H9 (cell line): Measurements from ENCODE around the gene KRTAP10-6. TPM values are rescaled to one million over a fixed set of nuclear protein-coding genes. Genes with fewer than 3 reads are reported as not detected.

Experiments used
- DNase-seq: peaks from one replicate; pipeline ENCODE4 v3.0.0-alpha.2; 2017
- H2AFZ ChIP-seq: one replicate; pipeline ENCODE4 v1.6.1; 2013; ENCODE audit warnings: mild to moderate bottlenecking, low read length, control low read depth, moderate library complexity
- H2AK5ac ChIP-seq: 2 replicates; pipeline ENCODE4 v1.6.1; 2013; ENCODE audit warnings: low read length, control low read depth, mixed read lengths; ENCODE audit not compliant: insufficient read length
- H2BK120ac ChIP-seq: one replicate; pipeline ENCODE4 v1.6.1; 2013; ENCODE audit warnings: low read depth, mild to moderate bottlenecking, low read length, control low read depth, inconsistent platforms; ENCODE audit not compliant: poor library complexity, severe bottlenecking
- H2BK12ac ChIP-seq: 2 replicates; pipeline ENCODE4 v1.6.1; 2013; ENCODE audit warnings: low read length, control low read depth, mixed read lengths, low read depth; ENCODE audit not compliant: insufficient read length
- H2BK15ac ChIP-seq: 2 replicates; pipeline ENCODE4 v1.6.1; 2013; ENCODE audit warnings: low read depth, low read length, control low read depth
- H2BK20ac ChIP-seq: one replicate; pipeline ENCODE4 v1.6.1; 2013; ENCODE audit warnings: low read depth, mild to moderate bottlenecking, low read length, control low read depth, inconsistent platforms; ENCODE audit not compliant: poor library complexity, severe bottlenecking
- H2BK5ac ChIP-seq: 2 replicates; pipeline ENCODE4 v1.6.1; 2013; ENCODE audit warnings: low read length, control low read depth, mixed read lengths; ENCODE audit not compliant: insufficient read length
- H3K14ac ChIP-seq: 2 replicates; pipeline ENCODE4 v1.6.1; 2013; ENCODE audit warnings: low read length, control low read depth; ENCODE audit not compliant: insufficient read depth
- H3K18ac ChIP-seq: 2 replicates; pipeline ENCODE4 v1.6.1; 2013; ENCODE audit warnings: low read depth, mild to moderate bottlenecking, mixed read lengths, low read length, control low read depth; ENCODE audit not compliant: insufficient read length
- H3K23ac ChIP-seq: 2 replicates; pipeline ENCODE4 v1.6.1; 2013; ENCODE audit warnings: low read length, control low read depth, mixed read lengths, low read depth; ENCODE audit not compliant: insufficient read length
- H3K23me2 ChIP-seq: 2 replicates; pipeline ENCODE4 v1.6.1; 2013; ENCODE audit warnings: low read depth, mild to moderate bottlenecking, mixed read lengths, low read length, control low read depth; ENCODE audit not compliant: insufficient read length, poor library complexity, severe bottlenecking
- H3K27ac ChIP-seq: 2 replicates; pipeline ENCODE4 v1.5.1; 2013; ENCODE audit warnings: low read length, control low read depth, mixed read lengths, low read depth; ENCODE audit not compliant: insufficient read length
- H3K27me3 ChIP-seq: 2 replicates; pipeline ENCODE4 v1.6.1; 2013; ENCODE audit warnings: low read length, control low read depth, inconsistent platforms; ENCODE audit not compliant: insufficient read depth
- H3K4ac ChIP-seq: 2 replicates; pipeline ENCODE4 v1.6.1; 2013; ENCODE audit warnings: low read depth, mild to moderate bottlenecking, control low read depth, inconsistent platforms, low read length, moderate library complexity
- H3K4me1 ChIP-seq: 2 replicates; pipeline ENCODE4 v1.6.1; 2013; ENCODE audit warnings: low read length, control low read depth, inconsistent platforms; ENCODE audit not compliant: insufficient read depth
- H3K4me2 ChIP-seq: 2 replicates; pipeline ENCODE4 v1.6.1; 2013; ENCODE audit warnings: low read length, control low read depth, mixed read lengths; ENCODE audit not compliant: insufficient read length, insufficient read depth
- H3K56ac ChIP-seq: 2 replicates; pipeline ENCODE4 v1.6.1; 2013; ENCODE audit warnings: low read depth, mild to moderate bottlenecking, mixed read lengths, low read length, control low read depth; ENCODE audit not compliant: insufficient read length
- H3K79me1 ChIP-seq: 2 replicates; pipeline ENCODE4 v1.6.1; 2013; ENCODE audit warnings: low read depth, mild to moderate bottlenecking, moderate library complexity, low read length, control low read depth, inconsistent platforms; ENCODE audit not compliant: insufficient read depth, poor library complexity, severe bottlenecking
- H3K79me2 ChIP-seq: 2 replicates; pipeline ENCODE4 v1.6.1; 2013; ENCODE audit warnings: low read length, control low read depth, inconsistent platforms; ENCODE audit not compliant: insufficient read depth
- H3K9ac ChIP-seq: 2 replicates; pipeline ENCODE4 v1.6.1; 2013; ENCODE audit warnings: low read length, control low read depth, mixed read lengths; ENCODE audit not compliant: insufficient read length; ENCODE audit errors: extremely low read depth
- H3K9me3 ChIP-seq: one replicate; pipeline ENCODE4 v1.6.1; 2013; ENCODE audit warnings: low read depth, low read length, inconsistent platforms; ENCODE audit not compliant: control insufficient read depth
- H3T11ph ChIP-seq: one replicate; pipeline ENCODE4 v1.6.1; 2013; ENCODE audit warnings: mild to moderate bottlenecking, low read length, control low read depth, inconsistent platforms
- H4K20me1 ChIP-seq: one replicate; pipeline ENCODE4 v1.6.1; 2013; ENCODE audit not compliant: control insufficient read depth, insufficient read length, insufficient read depth
- H4K5ac ChIP-seq: 2 replicates; pipeline ENCODE4 v1.6.1; 2013; ENCODE audit warnings: low read depth, mild to moderate bottlenecking, mixed read lengths, low read length, control low read depth; ENCODE audit not compliant: insufficient read length
- H4K8ac ChIP-seq: replicated peaks from 2 replicates; pipeline ENCODE4 v1.6.1; 2013; ENCODE audit warnings: low read length, control low read depth, mixed read lengths, low read depth; ENCODE audit not compliant: insufficient read length
- H4K91ac ChIP-seq: 2 replicates; pipeline ENCODE4 v1.6.1; 2013; ENCODE audit warnings: low read depth, mild to moderate bottlenecking, moderate library complexity, mixed read lengths, low read length, control low read depth; ENCODE audit not compliant: insufficient read length
- H3K27ac Mint-ChIP-seq, 3 experiments: 2 replicates in 2 of 3; 3 replicates in 1 of 3; pipeline ENCODE4 v1.8.0; 2020 to 2021; ENCODE audit warnings: mixed read lengths in 3 of 3, mild to moderate bottlenecking in 1 of 3, moderate library complexity in 1 of 3
- H3K27me3 Mint-ChIP-seq: 2 replicates; pipeline ENCODE4 v1.8.0; 2021; ENCODE audit warnings: low read depth, mild to moderate bottlenecking, moderate library complexity, mixed read lengths
- H3K36me3 Mint-ChIP-seq, 3 experiments: 2 replicates in 2 of 3; 3 replicates in 1 of 3; pipeline ENCODE4 v1.8.0; 2020 to 2021; ENCODE audit warnings: low read depth in 3 of 3, mixed read lengths in 3 of 3; ENCODE audit not compliant: insufficient read depth in 1 of 3
- H3K4me1 Mint-ChIP-seq, 2 experiments: 2 replicates each; pipeline ENCODE4 v1.8.0; 2020; ENCODE audit warnings: mixed read lengths in 2 of 2
- H3K4me3 Mint-ChIP-seq, 2 experiments: 2 replicates in 1 of 2; 3 replicates in 1 of 2; pipeline ENCODE4 v1.8.0; 2020 to 2021; ENCODE audit warnings: mild to moderate bottlenecking in 2 of 2, mixed read lengths in 2 of 2, moderate library complexity in 1 of 2
- H3K9me3 Mint-ChIP-seq, 2 experiments: 2 replicates in 1 of 2; 3 replicates in 1 of 2; pipeline ENCODE4 v1.8.0; 2020; ENCODE audit warnings: mild to moderate bottlenecking in 2 of 2, mixed read lengths in 2 of 2, moderate library complexity in 1 of 2
- CTCF ChIP-seq: fragments of 200-600 bp; sonication (generic); conservative IDR thresholded peaks from 3 replicates; pipeline ENCODE4 v1.8.0; 2021; ENCODE audit warnings: antibody characterized with exemption, mild to moderate bottlenecking
- WGBS: extraction: QIAGEN DNeasy Blood & Tissue Kit; methylation state at CpG from one replicate; pipeline ENCODE4 v1.1.7; 2013; ENCODE audit warnings: missing lambda C conversion rate, low lambda C conversion rate, mixed read lengths; ENCODE audit not compliant: insufficient read length; ENCODE audit errors: extremely low coverage; 5-methylcytosine and 5-hydroxymethylcytosine counted together
- total RNA-seq: library from RNA; stranded (reverse); gene quantifications from 2 replicates; pipeline ENCODE4 v1.2.1, GENCODE V29; 2021

The KRTAP10-6 gene
- total RNA-seq, 1 experiment from 2014 or later, result not detected

- H3K23me2 ChIP-seq, result no peaks in the 10 kb centered on the region
- no peak overlapping the region for H2BK20ac ChIP-seq
- Mint-ChIP-seq H3K9me3 (peaks cover 10 to 20% of the 10 kb centered on the region in 2 experiments; a peak in 4 of 5 replicates), H3K4me1 (peaks cover 46 to 54% of the 10 kb centered on the region in 2 experiments), H3K27me3 (peaks cover 3% of the 10 kb centered on the region), H3K36me3 (peaks cover 0 to 19% (median 9%) of the 10 kb centered on the region in 3 experiments; a peak in 3 of 7 replicates), H3K4me3 (no peak overlapping the region), H3K27ac (peak overlapping the region in 2 of 3 experiments; percentile 78 to 87; a peak in 5 of 7 replicates)
- peaks cover 6% of the 10 kb centered on the region; the same call in 1 of the 2 replicates for H3K4me1 ChIP-seq
- H4K20me1 ChIP-seq, result no peaks in the 10 kb centered on the region
- H3K18ac ChIP-seq, result peak overlapping the region; percentile 89
- H3K4ac ChIP-seq, result peak overlapping the region; percentile 3; the same call in 1 of the 2 replicates
- no peak for TF ChIP-seq CTCF
- H3K9ac ChIP-seq, result no peak overlapping the region
- H3K14ac ChIP-seq, result peak overlapping the region; percentile 59; the same call in 1 of the 2 replicates
- no peaks in the 10 kb centered on the region for H3K79me1 ChIP-seq
- H2BK15ac ChIP-seq, result no peak overlapping the region
- peak overlapping the region; percentile 7 for H3K27ac ChIP-seq
- WGBS, result no CpG with 5 or more reads among the region's 13 CpGs
- no peak for DNase-seq
- no peaks in the 10 kb centered on the region for H3K79me2 ChIP-seq
- H3K56ac ChIP-seq, result no peak overlapping the region
- no peak overlapping the region for H4K5ac ChIP-seq
- H4K8ac ChIP-seq, result no peak overlapping the region
- peak overlapping the region; percentile 20 for H3T11ph ChIP-seq
- no peaks in the 10 kb centered on the region for H3K9me3 ChIP-seq
- no peak overlapping the region for H4K91ac ChIP-seq
- H3K4me2 ChIP-seq, result no peak overlapping the region
- no peak overlapping the region for H2AK5ac ChIP-seq
- H3K23ac ChIP-seq, result no peak overlapping the region
- no peak overlapping the region for H2BK5ac ChIP-seq
- no peaks in the 10 kb centered on the region for H3K27me3 ChIP-seq
- H2BK120ac ChIP-seq, result no peak overlapping the region
- no peak overlapping the region for H2AFZ ChIP-seq
- no peak overlapping the region for H2BK12ac ChIP-seq
Measured at GRCh38 chr21:44548381-44548780, 43.9 kb downstream of the KRTAP10-6 start.
